Raji (cell line): ENCODE results near the gene DAPK3.

Experiments used
- POLR2A ChIP-seq: IDR thresholded peaks from 2 replicates; pipeline ENCODE4 v1.6.1; 2011; ENCODE audit warnings: low read depth, low read length, control low read depth; ENCODE audit not compliant: insufficient read depth

Gene DAPK3

DNA sequence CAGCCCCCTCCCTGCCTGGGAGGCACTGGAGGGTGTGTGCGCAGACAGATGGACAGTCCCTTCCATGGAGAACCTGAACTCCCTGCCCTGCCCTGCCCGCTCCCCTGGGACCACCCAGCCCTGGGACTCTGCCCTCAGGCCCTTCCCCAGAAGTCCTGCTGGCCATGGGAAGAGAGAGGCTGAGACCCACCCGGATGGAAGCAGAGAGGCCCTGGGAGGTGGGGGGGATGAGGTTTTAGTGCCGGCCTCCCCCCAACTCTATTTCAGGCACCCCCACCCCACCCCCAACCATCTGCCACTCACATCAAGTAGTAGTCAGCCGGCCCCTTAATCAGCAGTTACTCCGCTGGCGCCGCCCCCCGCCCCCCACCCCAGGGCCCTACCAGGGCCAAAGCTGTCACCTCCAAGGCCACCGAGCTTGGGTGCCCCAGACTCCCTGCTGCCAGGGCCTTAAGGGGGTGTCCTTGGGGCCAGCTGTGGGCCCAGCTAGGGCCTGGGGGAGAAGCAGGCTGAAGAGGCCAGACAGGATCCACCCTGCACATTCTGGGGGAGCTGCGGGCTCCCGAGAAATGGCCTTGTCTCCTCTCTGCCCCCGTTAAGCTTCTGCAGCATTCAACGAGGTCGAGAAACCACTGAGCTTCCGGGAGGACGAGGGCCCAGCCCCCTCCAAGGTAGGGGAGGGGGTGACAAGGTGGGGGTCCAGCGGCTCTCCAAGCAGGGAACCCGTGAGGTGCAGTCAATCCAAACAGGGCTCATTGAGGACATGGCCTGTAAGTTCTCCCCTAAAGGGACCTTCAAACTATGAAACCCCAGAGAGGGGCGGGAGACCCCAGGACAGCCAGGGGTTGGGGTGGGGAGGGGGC lies 20.7 kb downstream of the DAPK3 start:
- TF ChIP-seq POLR2A = no peak

DNA sequence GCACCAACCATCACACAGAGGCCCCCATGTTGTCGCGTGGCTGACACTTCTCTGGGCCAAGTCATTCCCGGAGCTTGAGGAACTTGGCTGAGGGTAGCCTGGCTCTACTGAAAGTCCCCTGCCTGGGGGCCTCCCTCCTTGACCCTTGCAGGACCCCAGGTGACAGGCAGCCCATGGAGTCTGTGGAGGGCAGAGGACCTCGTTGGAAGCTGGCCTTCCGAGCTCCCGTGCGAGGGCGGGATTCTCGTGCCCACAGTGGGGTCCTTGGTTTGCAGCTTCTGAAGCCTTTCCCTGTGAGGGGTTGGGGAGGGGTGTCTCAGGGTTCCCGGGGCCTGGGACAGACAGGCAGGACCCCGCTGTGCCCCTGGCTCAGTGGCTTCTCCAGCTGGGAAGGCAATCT lies 21.6 kb downstream of the DAPK3 start:
- TF ChIP-seq POLR2A = no peak

DNA sequence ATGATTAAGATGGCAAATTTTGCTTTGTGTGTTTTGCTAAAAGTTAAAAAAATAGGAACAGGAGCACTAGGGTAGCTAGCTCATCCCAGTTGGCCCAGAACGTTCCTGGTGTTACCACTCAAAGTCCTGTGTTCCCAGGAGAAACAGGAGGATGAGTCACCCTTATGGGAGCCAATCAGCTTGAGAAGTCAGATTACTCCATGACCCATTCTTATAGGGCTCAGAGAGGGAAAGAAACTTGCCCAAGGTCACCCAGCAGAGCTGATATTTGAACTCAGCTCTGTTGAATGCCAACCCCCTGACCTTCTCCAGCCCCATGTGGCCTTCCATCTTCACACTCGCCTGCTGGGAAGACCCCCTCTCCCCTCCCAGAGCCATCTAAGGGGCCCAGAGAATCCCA lies 25.1 kb downstream of the DAPK3 start:
- TF ChIP-seq POLR2A = no peak

DNA sequence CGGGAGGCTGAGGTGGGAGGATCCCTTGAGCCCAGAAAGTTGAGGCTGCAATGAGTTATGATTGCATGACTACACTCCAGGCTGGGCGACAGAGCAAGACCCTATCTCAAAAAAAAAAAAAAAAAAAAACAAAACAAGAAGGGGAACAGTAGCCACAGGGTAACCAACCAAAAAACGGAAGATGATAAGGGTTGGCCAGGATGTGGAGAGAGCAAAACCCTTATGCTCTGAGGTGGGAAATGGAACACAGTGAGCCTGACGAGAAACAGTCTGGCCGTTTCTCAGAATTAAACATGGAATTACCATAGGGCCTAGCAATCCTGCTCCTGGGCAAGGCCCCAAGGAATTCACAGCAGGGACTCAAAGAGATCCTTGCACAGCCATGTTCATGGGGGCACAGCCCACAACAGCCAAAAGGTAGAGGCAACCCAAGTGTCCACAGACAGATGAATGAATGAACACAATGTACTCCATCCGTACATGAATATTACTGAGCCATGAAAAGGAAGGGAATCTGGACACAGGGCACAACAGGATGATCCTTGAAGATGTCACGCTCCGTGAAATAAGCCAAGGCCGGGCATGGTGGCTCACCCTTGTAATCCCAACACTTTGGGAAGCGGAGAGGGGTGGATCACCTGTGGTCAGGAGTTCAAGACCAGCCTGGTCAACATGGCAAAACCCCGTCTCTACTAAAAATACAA lies 26.7 kb downstream of the DAPK3 start:
- no peak for TF ChIP-seq POLR2A

DNA sequence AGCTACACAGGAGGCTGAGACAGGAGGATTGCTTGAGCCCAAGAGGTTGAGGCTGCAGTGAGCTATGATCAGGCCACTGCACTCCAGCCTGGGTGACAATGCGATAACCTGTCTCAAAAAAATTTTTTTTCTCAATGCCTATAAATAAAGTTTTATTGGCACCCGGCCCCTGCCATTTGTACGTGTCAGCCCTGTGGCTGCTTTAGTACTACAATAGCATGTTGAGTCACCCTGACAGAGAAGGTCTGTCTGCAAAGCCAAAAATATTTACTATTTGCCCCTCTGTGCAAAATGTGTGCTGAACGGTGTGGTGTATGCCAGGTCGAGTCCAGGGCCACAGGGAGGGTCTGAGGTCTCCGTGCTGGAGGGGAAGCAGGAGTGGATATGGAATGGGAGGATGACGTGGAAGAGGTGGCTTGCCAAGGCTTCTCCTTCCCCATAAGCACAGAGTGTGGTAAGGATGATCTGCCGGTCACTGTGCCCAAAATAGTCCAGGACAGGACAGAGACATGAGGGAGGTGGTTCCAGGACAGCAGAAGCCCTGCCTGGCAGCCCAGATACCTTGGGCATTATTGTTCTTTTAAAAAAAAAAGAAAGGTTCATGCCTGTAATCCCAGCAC lies 28.0 kb downstream of the DAPK3 start:
- TF ChIP-seq POLR2A = no peak

DNA sequence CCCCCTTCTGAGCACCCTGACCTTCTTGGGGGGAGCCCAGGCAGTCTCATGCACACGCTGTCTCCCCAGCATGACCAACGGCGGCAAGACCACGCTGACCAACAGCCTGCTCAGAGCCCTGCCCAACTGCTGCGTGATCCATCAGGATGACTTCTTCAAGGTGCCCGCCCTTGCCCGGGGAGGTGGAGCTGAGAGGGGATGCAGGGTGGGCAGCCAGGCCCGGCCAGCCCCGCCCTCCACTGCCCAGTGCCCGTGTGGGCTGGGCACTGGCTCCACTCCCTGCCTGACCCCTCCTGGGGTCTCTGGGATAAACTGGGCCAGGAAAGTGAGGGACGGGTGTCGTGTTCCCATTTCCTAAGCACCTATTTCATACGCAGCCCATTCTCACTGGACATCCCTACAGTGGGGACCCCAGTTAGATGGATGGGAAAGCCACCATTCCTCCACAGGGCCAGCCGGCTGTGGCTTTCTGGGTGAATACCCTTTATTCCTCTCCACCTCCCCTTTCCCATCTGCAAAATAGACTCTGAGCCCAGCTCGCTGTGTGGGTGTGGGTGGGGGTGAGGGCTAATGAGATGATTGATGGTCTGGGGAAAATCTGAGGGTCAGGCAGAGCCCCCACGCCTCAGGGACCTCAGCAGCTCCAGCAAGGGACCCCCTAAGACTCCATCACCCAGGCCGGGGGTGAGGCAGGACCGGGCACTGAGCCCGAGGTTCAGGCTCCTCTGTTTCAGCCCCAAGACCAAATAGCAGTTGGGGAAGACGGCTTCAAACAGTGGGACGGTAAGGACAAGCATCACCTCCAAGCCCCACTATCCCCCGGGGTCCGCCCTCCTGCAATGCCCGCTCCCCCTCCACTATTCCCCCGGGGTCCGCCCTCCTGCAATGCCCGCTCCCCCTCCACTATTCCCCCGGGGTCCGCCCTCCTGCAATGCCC lies 34.1 kb downstream of the DAPK3 start:
- no peak for TF ChIP-seq POLR2A

DNA sequence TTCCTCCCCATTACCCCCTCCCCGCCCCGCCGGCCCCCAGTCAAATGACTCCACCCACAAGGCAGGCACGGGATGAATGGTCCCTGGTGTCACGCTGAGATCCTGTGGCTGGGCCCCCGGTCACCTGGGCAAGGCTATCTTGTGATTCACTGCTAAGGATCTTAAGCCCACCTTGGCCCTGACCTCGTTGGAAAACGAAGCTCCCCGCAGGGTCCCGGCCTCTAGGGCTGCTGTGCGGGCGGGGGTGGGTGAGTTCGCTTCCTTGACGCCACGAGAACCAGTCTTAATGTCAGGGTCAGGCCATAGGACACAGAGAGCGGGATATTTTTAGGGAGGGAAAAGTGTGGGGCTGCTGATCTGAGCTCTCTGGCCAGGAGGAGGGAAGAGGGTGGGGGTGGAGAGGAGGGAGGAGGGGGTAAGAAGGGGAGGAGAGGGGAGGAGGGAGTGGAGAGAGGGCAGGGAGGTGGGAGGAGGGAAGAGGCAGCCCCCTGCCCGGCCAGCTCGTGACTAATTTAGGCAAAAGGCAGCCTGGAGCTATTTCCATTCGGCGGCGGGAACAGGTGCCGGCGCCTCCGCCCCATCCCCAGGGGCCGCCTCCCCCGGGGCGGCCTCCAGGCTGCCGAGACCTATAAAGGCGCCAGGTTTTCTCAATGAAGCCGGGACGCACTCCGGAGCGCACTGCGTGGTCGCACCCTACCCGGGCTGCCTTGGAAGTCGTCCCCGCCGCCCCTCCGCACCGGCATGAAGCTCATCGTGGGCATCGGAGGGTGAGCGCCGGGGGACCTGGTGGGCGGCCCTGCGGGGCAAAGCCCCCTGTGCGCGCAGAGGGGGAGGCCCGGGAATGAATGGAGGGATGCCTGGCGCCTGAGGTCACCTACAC lies 37.7 kb downstream of the DAPK3 start, which contains the start of gene NMRK2:
Gene NMRK2 (plus strand): TSS at position 139 of the 880 bp plus-strand sequence. CDS start 603 bp downstream, at position 742.
- no peak for TF ChIP-seq POLR2A

DNA sequence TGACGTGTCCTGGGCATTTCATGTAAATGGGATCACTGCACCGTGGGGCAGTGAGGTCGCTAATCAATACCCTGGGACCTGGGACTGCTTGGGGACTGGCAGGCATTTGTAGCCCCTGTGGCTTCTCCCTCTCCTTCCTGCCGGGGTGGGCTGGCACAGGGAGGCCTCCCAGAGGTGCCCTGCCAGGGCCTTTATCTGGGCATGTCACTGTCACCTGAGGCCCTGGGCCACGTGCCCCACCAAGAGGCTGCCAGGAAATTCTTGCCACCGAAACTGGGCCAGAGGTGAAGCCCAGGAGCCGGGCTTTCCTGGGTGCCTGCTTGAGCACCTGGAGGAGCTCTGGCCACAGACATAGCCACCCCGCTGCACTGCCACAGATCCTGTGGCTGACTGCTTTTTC lies 39.9 kb downstream of the DAPK3 start:
- no peak for TF ChIP-seq POLR2A

DNA sequence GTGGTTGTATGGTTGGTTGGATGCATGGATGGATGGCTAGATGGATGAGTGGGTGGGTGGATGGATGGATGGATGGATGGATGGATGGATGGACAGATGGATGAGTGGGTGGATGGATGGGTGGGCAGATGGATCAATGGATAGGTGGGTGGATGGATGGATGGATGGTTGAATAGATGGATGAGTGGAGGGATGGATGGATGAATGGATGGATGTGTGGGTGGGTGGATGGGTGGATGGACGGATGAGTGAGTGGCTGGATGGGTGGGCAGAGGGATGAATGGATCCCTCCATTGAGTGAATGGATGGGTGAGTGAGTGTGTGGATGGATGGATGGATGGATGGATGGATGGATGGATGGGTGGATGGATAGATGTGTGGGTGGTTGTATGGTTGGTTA lies 47.0 kb downstream of the DAPK3 start:
- TF ChIP-seq POLR2A = no peak

DNA sequence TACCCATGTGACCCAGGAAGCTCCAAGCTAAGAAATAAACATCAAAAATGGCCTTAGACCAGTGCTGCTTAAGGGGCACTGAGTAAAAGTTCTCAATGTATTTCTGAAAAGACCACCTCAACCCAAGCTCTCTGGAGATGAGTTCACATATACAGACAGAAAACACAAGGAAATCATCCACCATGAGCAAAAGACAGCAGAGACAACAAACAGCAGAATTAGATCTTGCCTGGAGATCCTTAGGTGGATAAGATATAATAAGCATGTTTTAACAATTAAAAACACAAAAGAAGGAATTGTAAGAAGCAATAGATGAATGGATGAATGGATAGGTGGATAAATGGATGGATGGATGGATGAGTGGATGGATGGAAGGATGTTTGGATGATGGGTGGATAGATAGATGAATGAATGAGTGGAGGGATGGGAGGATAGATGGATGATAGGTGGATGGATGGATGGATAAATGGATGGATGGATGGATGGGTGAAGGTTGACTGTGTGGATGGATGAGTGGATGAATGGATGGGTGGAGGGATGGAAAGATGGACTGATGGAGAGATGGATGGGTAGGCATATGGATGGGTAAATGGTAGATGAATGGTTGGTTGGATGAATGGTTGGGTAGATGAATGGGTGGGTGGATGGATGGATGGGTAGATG lies 47.7 kb downstream of the DAPK3 start:
- no peak for TF ChIP-seq POLR2A

DNA sequence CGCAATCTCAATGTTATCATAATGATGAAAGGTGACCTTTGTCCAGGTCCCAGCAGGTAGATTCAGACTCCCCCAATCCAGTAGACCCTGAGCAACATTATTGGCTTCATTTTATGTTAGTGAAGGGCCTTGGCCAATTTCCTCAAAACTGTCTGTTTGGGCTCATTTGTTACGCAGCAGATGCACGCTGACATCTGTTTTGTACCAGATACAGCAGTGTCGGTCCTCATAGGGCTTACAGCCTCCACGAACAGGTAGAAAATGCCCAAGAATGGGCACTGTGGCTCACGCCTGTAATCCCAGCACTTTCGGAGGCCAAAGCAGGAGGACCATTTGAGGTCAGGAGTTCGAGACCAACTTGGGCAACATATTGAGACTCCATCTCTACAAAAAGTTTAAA lies 51.1 kb downstream of the DAPK3 start:
- TF ChIP-seq POLR2A = no peak

DNA sequence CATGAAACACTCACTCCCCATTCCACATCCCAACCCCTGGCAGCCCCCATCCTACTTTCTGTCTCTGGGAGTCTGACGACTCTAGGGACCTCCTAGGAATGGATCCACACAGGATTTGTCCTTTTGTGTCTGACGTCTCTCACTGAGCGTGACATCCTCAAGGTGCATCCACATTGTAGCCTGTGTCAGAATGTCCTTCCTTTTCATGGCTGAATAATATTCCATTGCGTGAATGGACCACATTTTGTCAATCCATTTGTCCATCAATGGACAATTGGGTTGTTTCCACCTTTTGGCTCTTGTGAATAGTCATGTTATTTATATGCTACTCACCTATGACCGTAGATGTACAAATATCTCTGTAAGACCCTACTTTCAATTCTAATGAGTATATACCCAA lies 54.9 kb downstream of the DAPK3 start:
- TF ChIP-seq POLR2A = no peak

DNA sequence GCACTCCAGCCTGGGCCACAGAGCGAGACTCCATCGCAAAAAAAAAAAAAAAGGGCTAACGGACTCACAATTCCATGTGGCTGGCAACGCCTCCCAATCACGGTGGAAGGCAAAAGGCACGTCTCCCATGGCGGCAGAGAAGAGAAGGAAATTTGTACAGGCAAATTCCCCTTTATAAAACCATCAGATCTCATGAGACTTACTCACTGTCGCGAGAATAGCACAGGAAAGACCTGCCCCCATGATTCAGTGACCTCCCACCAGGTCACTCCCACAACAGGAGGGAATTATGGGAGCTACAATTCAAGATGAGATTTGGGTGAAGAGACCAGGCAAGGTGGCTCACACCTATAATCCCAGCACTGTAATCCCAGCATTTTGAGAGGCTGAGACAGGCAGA lies 56.7 kb downstream of the DAPK3 start:
- TF ChIP-seq POLR2A = no peak
